GM23338 (cell line): Measurements from ENCODE around the gene TLCD5.

Source experiments
- CREB1 ChIP-seq: fragments of 250-450 bp; sonication (Bioruptor Pico); IDR thresholded peaks from 2 replicates; pipeline ENCODE4 v1.5.0; 2020; ENCODE audit warnings: low read depth, mild to moderate bottlenecking, moderate library complexity
- CTCF ChIP-seq, 2 experiments: fragments of 200-600 bp in 1 of 2; sonication (generic) in 1 of 2; conservative IDR thresholded peaks; 2 replicates each; pipeline versions ENCODE4 v1.5.1 to v1.6.1; 2016 to 2017; ENCODE audit warnings: antibody characterized with exemption in 2 of 2, low read depth in 2 of 2, mild to moderate bottlenecking in 2 of 2, moderate library complexity in 1 of 2
- EZH2 ChIP-seq: fragments of 200-600 bp; sonication (generic); IDR thresholded peaks from one replicate; pipeline ENCODE4 v1.8.0; 2017; ENCODE audit warnings: antibody characterized with exemption, mild to moderate bottlenecking, low read depth; ENCODE audit not compliant: unreplicated experiment
- EZH2phosphoT487 ChIP-seq: fragments of 200-600 bp; sonication (generic); IDR thresholded peaks from one replicate; pipeline ENCODE4 v1.8.1; 2018; ENCODE audit warnings: antibody characterized with exemption; ENCODE audit not compliant: unreplicated experiment
- POLR2AphosphoS5 ChIP-seq: IDR thresholded peaks from 2 replicates; pipeline ENCODE4 v1.6.1; 2016; ENCODE audit warnings: antibody characterized with exemption, low read depth
- TF ChIP-seq, protein P1 (sequence below): IDR thresholded peaks from 2 replicates; pipeline ENCODE4 v1.6.1; 2016; ENCODE audit warnings: antibody characterized with exemption

- no peak for TF ChIP-seq EZH2phosphoT487
- TF ChIP-seq CREB1 (CRISPR knock-in tag): no peak
- TF ChIP-seq CTCF (conservative IDR thresholded peaks at IDR 0.05; ENCODE audit: low read depth in 2 of 2): no peak
- no peak for TF ChIP-seq POLR2AphosphoS5
- TF ChIP-seq EZH2: no peak
- TF ChIP-seq, protein P1, sequence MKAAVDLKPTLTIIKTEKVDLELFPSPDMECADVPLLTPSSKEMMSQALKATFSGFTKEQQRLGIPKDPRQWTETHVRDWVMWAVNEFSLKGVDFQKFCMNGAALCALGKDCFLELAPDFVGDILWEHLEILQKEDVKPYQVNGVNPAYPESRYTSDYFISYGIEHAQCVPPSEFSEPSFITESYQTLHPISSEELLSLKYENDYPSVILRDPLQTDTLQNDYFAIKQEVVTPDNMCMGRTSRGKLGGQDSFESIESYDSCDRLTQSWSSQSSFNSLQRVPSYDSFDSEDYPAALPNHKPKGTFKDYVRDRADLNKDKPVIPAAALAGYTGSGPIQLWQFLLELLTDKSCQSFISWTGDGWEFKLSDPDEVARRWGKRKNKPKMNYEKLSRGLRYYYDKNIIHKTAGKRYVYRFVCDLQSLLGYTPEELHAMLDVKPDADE: no peak
Measured at GRCh38 chr11:120302001-120302805, 22.9 kb upstream of the TLCD5 start.
